Neural crest cell (in vitro differentiated cells): Measurements from ENCODE around the gene FHL2. TPM values are rescaled to one million over a fixed set of nuclear protein-coding genes. Genes with fewer than 3 reads are reported as not detected.

Experiments
- DNase-seq: peaks from one replicate; pipeline ENCODE4 v3.0.0; 2021; ENCODE audit warnings: low read depth, mixed read lengths, low spot score
- H3K27ac Mint-ChIP-seq: one replicate; pipeline ENCODE4 v1.8.0; 2021; ENCODE audit warnings: mild to moderate bottlenecking, mixed read lengths; ENCODE audit not compliant: unreplicated experiment
- H3K27me3 Mint-ChIP-seq: 2 replicates; pipeline ENCODE4 v1.8.0; 2021; ENCODE audit warnings: low read depth, mild to moderate bottlenecking, mixed read lengths
- H3K36me3 Mint-ChIP-seq: 2 replicates; pipeline ENCODE4 v1.8.0; 2021; ENCODE audit warnings: low read depth, mild to moderate bottlenecking, mixed read lengths
- H3K4me1 Mint-ChIP-seq: 2 replicates; pipeline ENCODE4 v1.8.0; 2021; ENCODE audit warnings: mixed read lengths
- H3K4me3 Mint-ChIP-seq: one replicate; pipeline ENCODE4 v1.8.0; 2021; ENCODE audit warnings: mild to moderate bottlenecking, mixed read lengths
- H3K9me3 Mint-ChIP-seq: 2 replicates; pipeline ENCODE4 v1.8.0; 2021; ENCODE audit warnings: mixed read lengths
- CTCF ChIP-seq: fragments of 200-600 bp; sonication (generic); conservative IDR thresholded peaks from 2 replicates; pipeline ENCODE4 v1.5.0; 2021; ENCODE audit warnings: antibody characterized with exemption, mild to moderate bottlenecking
- total RNA-seq: library from RNA; stranded (reverse); gene quantifications from 2 replicates; pipeline ENCODE4 v1.2.1, GENCODE V29; 2021

FHL2 gene
- total RNA-seq, 1 donor from 2014 or later, result 4.8 TPM

DNA sequence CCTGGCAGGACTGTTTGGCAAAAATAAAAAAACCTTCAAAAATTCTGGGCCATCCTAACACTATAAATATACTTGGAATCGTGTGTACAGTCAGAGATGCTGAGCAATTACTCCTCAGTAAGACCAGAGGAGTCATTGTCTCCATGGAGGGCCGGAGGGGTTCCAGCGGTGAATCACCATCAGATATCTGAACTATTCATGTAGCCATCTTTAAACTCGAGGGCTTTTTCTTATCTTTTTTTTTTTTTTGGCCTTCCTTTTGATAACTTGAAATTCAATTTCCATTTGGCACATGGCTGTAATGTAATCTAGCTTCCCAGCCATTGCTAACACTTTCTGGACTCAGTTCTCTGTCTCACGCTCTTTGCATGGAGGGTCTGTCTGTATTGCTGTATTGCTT is 7.4 kb upstream of the FHL2 start:
- no peaks in the 10 kb centered on the region for H3K4me1 Mint-ChIP-seq
- H3K9me3 Mint-ChIP-seq, result no peaks in the 10 kb centered on the region
- H3K36me3 Mint-ChIP-seq, result no peaks in the 10 kb centered on the region
- no peak overlapping the region for H3K4me3 Mint-ChIP-seq
- H3K27ac Mint-ChIP-seq, result no peak overlapping the region
- no peak for DNase-seq
- TF ChIP-seq CTCF, result no peak
- peaks cover 10% of the 10 kb centered on the region for H3K27me3 Mint-ChIP-seq

- DNase-seq, result no peak
- H3K36me3 Mint-ChIP-seq, result no peaks in the 10 kb centered on the region
- no peak for TF ChIP-seq CTCF
- no peak overlapping the region for H3K4me3 Mint-ChIP-seq
- H3K27ac Mint-ChIP-seq, result no peak overlapping the region
- H3K4me1 Mint-ChIP-seq, result no peaks in the 10 kb centered on the region
- H3K27me3 Mint-ChIP-seq, result peaks cover 9% of the 10 kb centered on the region
- no peaks in the 10 kb centered on the region for H3K9me3 Mint-ChIP-seq
These were observed 6.4 kb upstream of the FHL2 start for GRCh38 chr2:105405291-105405690.

DNA sequence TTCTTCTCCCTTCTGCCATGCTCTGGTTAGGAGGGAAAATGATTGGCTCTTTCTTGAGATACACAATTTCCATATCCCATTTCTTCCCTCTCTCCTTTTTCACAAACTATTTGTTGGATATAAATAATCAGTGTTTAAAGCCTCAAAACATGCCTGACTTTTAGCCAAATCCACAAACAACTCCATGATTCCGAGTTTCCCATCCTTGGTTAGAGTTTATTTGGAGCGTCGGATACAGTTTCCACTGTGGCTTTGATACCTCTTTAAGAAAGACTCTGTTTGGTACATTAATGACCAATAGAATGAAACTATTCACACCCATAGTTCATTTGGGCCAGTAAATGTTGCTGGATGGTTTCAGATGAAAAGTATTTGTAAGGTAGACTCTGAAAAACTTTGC is 5.9 kb upstream of the FHL2 start:
- Mint-ChIP-seq H3K27ac (no peak overlapping the region), H3K27me3 (peaks cover 14% of the 10 kb centered on the region), H3K36me3 (no peaks in the 10 kb centered on the region), H3K9me3 (no peaks in the 10 kb centered on the region), H3K4me3 (no peak overlapping the region), H3K4me1 (no peaks in the 10 kb centered on the region)
- DNase-seq, result no peak
- no peak for TF ChIP-seq CTCF

- Mint-ChIP-seq H3K9me3 (no peaks in the 10 kb centered on the region), H3K27ac (no peak overlapping the region), H3K36me3 (no peaks in the 10 kb centered on the region), H3K4me3 (no peak overlapping the region), H3K27me3 (peaks cover 20% of the 10 kb centered on the region), H3K4me1 (no peaks in the 10 kb centered on the region)
- DNase-seq, result no peak
- no peak for TF ChIP-seq CTCF
These were observed 5.2 kb upstream of the FHL2 start for GRCh38 chr2:105403783-105404698.

DNA sequence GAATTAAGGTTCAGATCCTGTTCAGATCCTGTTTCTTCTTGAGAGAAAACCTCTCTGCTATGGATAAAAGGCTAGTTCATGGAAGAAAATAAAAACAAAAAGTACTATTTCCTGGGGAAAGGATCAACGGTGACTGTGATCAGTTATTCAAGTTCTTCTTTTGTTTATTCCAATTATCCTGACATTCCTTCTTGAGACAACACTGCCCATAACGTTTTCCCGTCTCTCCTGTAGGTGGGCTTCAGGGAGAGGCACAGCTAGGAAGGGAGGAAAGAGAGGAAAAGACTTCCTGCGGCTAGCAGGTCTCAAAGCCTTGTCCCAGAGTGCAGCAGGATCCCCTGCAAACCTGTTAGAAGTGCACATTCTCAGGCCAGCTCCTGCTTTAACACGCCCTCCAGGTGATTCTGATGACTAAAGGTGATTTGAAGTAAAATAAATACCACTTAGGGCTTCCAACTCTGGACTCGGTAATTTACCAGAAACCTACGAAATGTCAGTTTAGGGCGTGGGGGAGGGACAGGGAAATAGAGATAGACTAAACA is 4.5 kb upstream of the FHL2 start:
- Mint-ChIP-seq H3K4me3 (no peak overlapping the region), H3K27ac (no peak overlapping the region), H3K9me3 (no peaks in the 10 kb centered on the region), H3K36me3 (no peaks in the 10 kb centered on the region), H3K4me1 (no peaks in the 10 kb centered on the region), H3K27me3 (peaks cover 20% of the 10 kb centered on the region)
- no peak for TF ChIP-seq CTCF
- no peak for DNase-seq
